NOMO-1 (cell line): ENCODE measurements around the gene LHFPL6.

ENCODE experiments used
- DNase-seq, 2 experiments: peaks; one replicate each; lab custom pipeline; 2025; ENCODE audit not compliant: unreplicated experiment in 2 of 2; lab: John Stamatoyannopoulos, UW

The LHFPL6 gene

GRCh38 chr13:39596685-39597084 is 6.3 kb downstream of the LHFPL6 start:
- no peak for DNase-seq

- no peak for DNase-seq
Measured at GRCh38 chr13:39596176-39596575, 6.8 kb downstream of the LHFPL6 start.

GRCh38 chr13:39590466-39591036 is 12.4 kb downstream of the LHFPL6 start:
- no peak for DNase-seq

- no peak for DNase-seq
Measured at GRCh38 chr13:39588384-39588783, 14.6 kb downstream of the LHFPL6 start.

- DNase-seq, result no peak
Measured at GRCh38 chr13:39587939-39588338, 15.1 kb downstream of the LHFPL6 start.

- no peak for DNase-seq
Measured at GRCh38 chr13:39586958-39587605, 15.9 kb downstream of the LHFPL6 start.

GRCh38 chr13:39586151-39586550 is 16.8 kb downstream of the LHFPL6 start:
- no peak for DNase-seq

- DNase-seq, result no peak
Measured at GRCh38 chr13:39585219-39585618, 17.8 kb downstream of the LHFPL6 start.

GRCh38 chr13:39580881-39581575 is 22.0 kb downstream of the LHFPL6 start:
- DNase-seq, result no peak

- DNase-seq, result no peak
Measured at GRCh38 chr13:39578821-39579291, 24.1 kb downstream of the LHFPL6 start.

- DNase-seq, result no peak
Measured at GRCh38 chr13:39577838-39578491, 25.0 kb downstream of the LHFPL6 start.

GRCh38 chr13:39577203-39577602 is 25.8 kb downstream of the LHFPL6 start:
- DNase-seq, result no peak

GRCh38 chr13:39575641-39576238 is 27.3 kb downstream of the LHFPL6 start:
- no peak for DNase-seq

- no peak for DNase-seq
Measured at GRCh38 chr13:39571502-39572092, 31.4 kb downstream of the LHFPL6 start.

GRCh38 chr13:39567569-39567968 is 35.4 kb downstream of the LHFPL6 start:
- DNase-seq, result no peak

- no peak for DNase-seq
Measured at GRCh38 chr13:39566216-39566869, 36.6 kb downstream of the LHFPL6 start.

- no peak for DNase-seq
Measured at GRCh38 chr13:39565036-39565949, 37.7 kb downstream of the LHFPL6 start.

GRCh38 chr13:39563470-39563735 is 39.6 kb downstream of the LHFPL6 start:
- DNase-seq, result no peak

GRCh38 chr13:39561971-39562370 is 41.0 kb downstream of the LHFPL6 start:
- DNase-seq, result no peak
